SU-DHL-6 (cell line): ENCODE results near the gene RNU1-4.
"Not testable (repeated sequence)": the region's sequence is repeated elsewhere in the genome, so short reads cannot be mapped to it uniquely, and the experiment has no call there.

ENCODE experiments used
- H2AFZ ChIP-seq: fragments of 200-600 bp; sonication (generic); 2 replicates; pipeline ENCODE4 v1.6.1; 2014; ENCODE audit warnings: low read depth, mild to moderate bottlenecking, moderate library complexity, mixed read lengths, antibody characterized with exemption, low read length; ENCODE audit not compliant: severe bottlenecking
- H3F3A ChIP-seq: fragments of 200-600 bp; shearing (Covaris generic); 2 replicates; pipeline ENCODE4 v1.6.0; 2016; ENCODE audit warnings: antibody characterized with exemption, mild to moderate bottlenecking; ENCODE audit not compliant: insufficient read depth
- H3K27ac ChIP-seq: fragments of 200-600 bp; sonication (generic); 2 replicates; pipeline ENCODE4 v1.5.1; 2016; ENCODE audit warnings: low read depth, mild to moderate bottlenecking, low read length, moderate library complexity, mixed read lengths
- H3K27me3 ChIP-seq: fragments of 200-600 bp; sonication (generic), shearing (Covaris generic); 2 replicates; pipeline ENCODE4 v1.6.0; 2014; ENCODE audit warnings: mild to moderate bottlenecking, low read length
- H3K36me3 ChIP-seq: fragments of 200-600 bp; sonication (generic); 2 replicates; pipeline ENCODE4 v1.6.1; 2014; ENCODE audit warnings: mild to moderate bottlenecking, low read length, mixed read lengths
- H3K4me2 ChIP-seq: fragments of 300-600, 200-600 bp; shearing (Covaris generic), sonication (generic); 2 replicates; pipeline ENCODE4 v1.6.0; 2014; ENCODE audit warnings: low read length, low read depth, mild to moderate bottlenecking; ENCODE audit not compliant: poor library complexity, severe bottlenecking
- H3K4me3 ChIP-seq: fragments of 200-600 bp; sonication (generic); 2 replicates; pipeline ENCODE4 v1.5.1; 2014; ENCODE audit warnings: antibody characterized with exemption, low read length, mild to moderate bottlenecking, mixed read lengths; ENCODE audit not compliant: insufficient read depth, poor library complexity, severe bottlenecking
- H3K79me2 ChIP-seq: fragments of 200-600 bp; sonication (generic); 2 replicates; pipeline ENCODE4 v1.6.1; 2014; ENCODE audit warnings: mild to moderate bottlenecking, low read length, moderate library complexity; ENCODE audit not compliant: insufficient read depth
- H3K9ac ChIP-seq: fragments of 200-600 bp; sonication (generic); 2 replicates; pipeline ENCODE4 v1.7.0; 2014; ENCODE audit warnings: mild to moderate bottlenecking, low read length
- H3K9me2 ChIP-seq: fragments of 200-600 bp; sonication (generic); replicated peaks from 2 replicates; pipeline ENCODE4 v1.6.1; 2014; ENCODE audit warnings: low read length; ENCODE audit not compliant: insufficient read depth
- H3K9me3 ChIP-seq: fragments of 200-600 bp; sonication (generic); 2 replicates; pipeline ENCODE4 v1.6.1; 2014; ENCODE audit warnings: low read length, mixed read lengths; ENCODE audit not compliant: insufficient read depth
- H4K20me1 ChIP-seq: fragments of 200-600 bp; sonication (generic); 2 replicates; pipeline ENCODE4 v1.6.1; 2014; ENCODE audit warnings: low read depth, mild to moderate bottlenecking, antibody characterized with exemption, low read length, moderate library complexity, mixed read lengths

The RNU1-4 gene

DNA sequence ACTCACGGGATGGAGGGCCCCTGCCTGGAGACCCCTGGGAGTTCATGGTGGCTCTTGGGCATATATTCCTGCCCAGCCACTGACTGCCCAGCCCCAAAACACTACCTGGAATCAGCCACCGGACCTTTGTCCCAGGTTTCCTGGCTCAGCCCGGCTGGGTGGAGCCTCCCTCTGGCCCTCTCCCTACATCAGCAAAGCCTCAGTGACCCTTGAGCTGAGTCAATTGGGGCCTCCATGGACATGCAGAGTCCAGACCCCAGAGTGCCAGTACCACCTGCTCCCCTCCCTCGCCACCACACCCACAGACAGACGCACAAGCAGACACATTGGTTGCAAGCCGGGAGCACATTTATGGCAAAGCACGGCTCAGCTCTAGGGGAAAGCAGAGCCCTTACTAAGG is 43.2 kb upstream of the RNU1-4 start:
- not testable (repeated sequence) for H3K9me3 ChIP-seq, H3K36me3 ChIP-seq, H3K27ac ChIP-seq, H3K79me2 ChIP-seq, H3K27me3 ChIP-seq, H3K4me2 ChIP-seq, H3K9ac ChIP-seq, H4K20me1 ChIP-seq, H2AFZ ChIP-seq, H3K9me2 ChIP-seq, H3K4me3 ChIP-seq, H3F3A ChIP-seq

DNA sequence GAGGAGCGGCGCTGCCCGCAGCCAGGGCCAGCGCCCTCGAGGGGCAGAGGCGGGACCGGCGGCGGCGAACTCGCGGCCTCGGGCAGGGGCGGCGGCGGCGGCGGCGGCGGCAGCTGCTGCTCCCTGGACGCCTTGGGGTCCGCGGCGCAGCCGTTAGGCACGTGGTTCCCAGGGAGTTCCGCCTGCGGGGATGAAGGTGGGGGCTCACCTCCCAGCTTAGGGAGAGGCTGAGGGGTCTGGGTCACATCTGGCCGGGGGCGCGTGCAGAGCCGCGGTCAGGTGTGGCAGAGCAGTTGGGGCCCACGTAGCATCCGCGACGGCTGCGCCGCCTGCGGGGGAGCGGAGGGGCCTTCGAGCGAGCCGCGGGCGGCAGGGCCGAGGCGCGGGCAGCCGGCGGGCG is 40.9 kb upstream of the RNU1-4 start:
- not testable (repeated sequence) for H4K20me1 ChIP-seq, H3K27ac ChIP-seq, H3F3A ChIP-seq, H3K36me3 ChIP-seq, H3K9me3 ChIP-seq, H3K79me2 ChIP-seq, H3K4me3 ChIP-seq, H3K4me2 ChIP-seq, H2AFZ ChIP-seq, H3K27me3 ChIP-seq, H3K9me2 ChIP-seq, H3K9ac ChIP-seq

DNA sequence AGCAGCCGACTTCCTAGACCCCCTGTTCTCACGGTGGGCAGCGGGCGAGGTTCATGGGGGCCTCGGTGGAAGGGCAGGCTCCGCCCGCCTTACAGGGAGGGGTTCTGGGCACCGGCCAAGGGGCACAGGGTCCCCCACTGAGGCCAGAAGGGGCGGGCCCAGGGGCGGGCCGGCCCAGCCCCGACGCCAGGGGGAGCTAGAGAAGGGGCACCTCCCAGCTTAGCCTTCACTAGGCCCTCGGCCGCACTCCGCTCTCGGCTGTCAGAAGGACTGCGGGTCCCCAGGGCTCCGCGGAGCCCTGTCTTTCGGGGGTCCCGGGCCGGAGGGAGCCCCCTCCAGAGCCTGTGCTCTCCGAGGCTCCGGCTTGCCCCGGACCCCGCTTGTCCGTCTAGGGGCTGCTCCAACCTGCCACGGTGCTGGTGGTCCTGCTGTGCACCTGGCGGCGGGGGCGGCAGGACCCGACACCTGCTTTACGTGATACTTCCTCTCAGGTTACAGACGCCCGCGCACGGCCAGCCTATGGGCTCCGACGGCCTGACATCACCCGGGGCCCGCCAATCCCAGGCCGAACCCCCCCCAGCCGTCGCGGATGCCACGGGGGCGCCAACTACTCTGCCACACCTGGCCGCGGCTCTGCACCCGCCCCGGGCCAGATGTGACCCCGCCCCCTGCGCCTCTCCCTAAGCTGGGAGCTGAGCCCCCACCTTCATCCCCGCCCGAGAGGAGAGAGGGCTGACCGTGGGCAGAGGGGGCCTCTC is 40.0 kb upstream of the RNU1-4 start:
- not testable (repeated sequence) for H3K4me2 ChIP-seq, H3K27ac ChIP-seq, H3F3A ChIP-seq, H3K27me3 ChIP-seq, H3K9me3 ChIP-seq, H3K9ac ChIP-seq, H3K9me2 ChIP-seq, H3K4me3 ChIP-seq, H2AFZ ChIP-seq, H3K36me3 ChIP-seq, H3K79me2 ChIP-seq, H4K20me1 ChIP-seq

DNA sequence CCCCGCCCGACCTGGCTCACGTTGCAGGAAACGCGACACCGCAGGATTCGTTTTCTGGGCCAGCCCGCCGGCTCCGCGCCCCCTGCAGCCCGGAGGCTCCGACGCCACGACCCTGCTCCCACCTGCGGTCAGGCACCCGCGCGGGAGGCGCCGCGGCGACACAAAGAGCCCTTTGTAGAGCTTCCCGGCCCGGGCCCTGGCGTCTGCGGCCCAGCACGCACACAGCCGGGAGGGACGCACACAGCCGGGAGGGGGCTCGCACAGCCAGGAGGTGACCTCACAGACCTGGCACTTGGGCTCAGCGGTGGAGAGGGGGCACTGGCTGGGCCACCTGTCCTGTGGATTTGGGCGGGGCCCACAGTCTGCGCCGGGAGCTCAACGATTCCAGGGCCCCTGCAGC is 39.1 kb upstream of the RNU1-4 start:
- not testable (repeated sequence) for H3K79me2 ChIP-seq, H3K36me3 ChIP-seq, H2AFZ ChIP-seq, H3K27me3 ChIP-seq, H3K4me2 ChIP-seq, H3K9ac ChIP-seq, H3K9me3 ChIP-seq, H3K27ac ChIP-seq, H3K9me2 ChIP-seq, H3K4me3 ChIP-seq, H4K20me1 ChIP-seq, H3F3A ChIP-seq

DNA sequence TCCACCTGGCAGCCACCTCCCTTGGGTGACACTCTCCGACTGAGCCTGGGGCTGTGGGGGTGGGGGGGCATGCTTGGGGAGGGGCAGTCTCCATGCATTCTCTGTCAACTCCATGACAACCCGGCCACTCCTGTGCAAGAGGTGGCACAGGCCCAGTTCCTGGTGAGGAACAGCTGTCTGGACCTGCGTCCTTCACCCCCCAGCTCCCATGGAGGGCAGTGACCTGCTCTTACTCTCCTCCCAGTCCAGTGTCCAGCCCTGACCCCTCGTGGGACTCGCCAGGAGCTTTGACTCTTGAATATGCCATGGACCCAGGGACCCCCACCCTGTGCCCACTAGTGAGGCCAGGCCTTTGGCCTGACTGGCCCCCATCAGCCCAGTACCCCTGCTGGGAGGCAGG is 38.0 kb upstream of the RNU1-4 start:
- not testable (repeated sequence) for H3K4me2 ChIP-seq, H3K27me3 ChIP-seq, H3K36me3 ChIP-seq, H3F3A ChIP-seq, H3K27ac ChIP-seq, H2AFZ ChIP-seq, H3K79me2 ChIP-seq, H3K9me2 ChIP-seq, H3K9me3 ChIP-seq, H3K4me3 ChIP-seq, H3K9ac ChIP-seq, H4K20me1 ChIP-seq

DNA sequence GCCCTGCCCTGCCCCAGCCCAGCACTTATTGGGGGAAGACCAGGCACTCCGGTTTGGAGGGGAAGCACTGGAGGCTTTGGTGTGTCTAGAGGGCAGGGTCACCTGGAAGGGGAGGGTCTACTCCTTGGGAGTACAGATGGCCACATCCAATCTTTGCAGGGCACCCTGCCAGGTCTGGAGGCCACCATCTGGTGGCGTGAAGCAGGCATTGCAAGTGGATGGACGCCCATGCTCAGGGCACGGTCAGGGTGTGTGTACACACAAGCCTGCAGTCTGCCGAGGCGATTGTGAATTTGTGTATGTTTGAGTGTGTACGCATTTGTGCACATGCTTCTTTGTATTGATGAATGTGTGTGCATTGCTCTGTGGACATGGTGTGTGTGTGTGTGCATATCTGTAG is 37.2 kb upstream of the RNU1-4 start:
- H3K79me2 ChIP-seq, H3F3A ChIP-seq, H3K4me2 ChIP-seq, H3K4me3 ChIP-seq, H4K20me1 ChIP-seq, H3K27me3 ChIP-seq, H3K9me3 ChIP-seq, H3K9me2 ChIP-seq, H3K9ac ChIP-seq, H2AFZ ChIP-seq, H3K27ac ChIP-seq, H3K36me3 ChIP-seq: not testable (repeated sequence)

DNA sequence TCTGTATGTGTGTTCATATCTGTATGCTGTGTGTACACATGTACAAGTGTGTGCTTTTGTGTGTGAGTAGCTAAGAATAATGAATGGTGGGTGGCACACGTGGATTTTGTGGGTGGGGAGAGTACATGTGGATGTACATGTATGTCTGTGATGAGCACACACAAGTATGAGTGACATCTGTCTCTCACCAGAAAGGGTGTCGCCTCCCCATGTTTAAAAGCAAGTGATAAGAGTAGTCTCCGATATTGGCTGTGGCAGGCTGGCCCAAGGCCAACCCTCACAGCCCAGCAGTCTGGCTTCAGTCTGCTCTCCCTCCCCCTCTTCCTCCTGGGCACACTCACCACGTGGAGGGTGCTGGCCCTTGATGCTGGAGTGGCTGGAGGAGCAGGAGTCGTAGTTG is 36.7 kb upstream of the RNU1-4 start:
- not testable (repeated sequence) for H3K9me2 ChIP-seq

DNA sequence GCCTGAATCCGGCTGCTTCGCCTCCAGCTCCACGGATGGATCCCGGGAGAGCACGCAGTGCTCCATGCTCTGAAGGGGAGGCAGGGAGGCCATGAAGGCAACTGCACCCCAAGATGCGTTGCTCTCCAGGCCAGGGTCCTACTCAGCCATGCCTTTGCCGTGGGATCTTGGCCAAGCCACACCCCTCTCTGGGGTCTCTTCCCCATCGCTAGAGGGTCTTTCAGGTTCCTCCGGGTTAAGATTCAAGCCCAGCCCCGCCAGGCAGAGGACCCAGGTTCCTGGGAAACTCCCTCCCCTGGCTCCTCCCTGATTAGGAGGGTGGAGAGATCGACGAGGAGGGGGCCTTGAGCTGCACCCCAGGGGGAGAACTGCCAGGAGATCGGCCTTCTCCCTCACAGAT is 36.2 kb upstream of the RNU1-4 start:
- H3K36me3 ChIP-seq, H4K20me1 ChIP-seq, H3K27ac ChIP-seq, H3K4me3 ChIP-seq, H3K79me2 ChIP-seq, H3K27me3 ChIP-seq, H3K4me2 ChIP-seq, H2AFZ ChIP-seq, H3K9me3 ChIP-seq, H3F3A ChIP-seq, H3K9me2 ChIP-seq, H3K9ac ChIP-seq: not testable (repeated sequence)

More for the DNA sequence above, 36.7 kb upstream of the RNU1-4 start:
- H3K4me2 ChIP-seq, H3F3A ChIP-seq, H4K20me1 ChIP-seq, H3K27ac ChIP-seq, H3K27me3 ChIP-seq, H3K4me3 ChIP-seq, H3K9me3 ChIP-seq, H2AFZ ChIP-seq, H3K79me2 ChIP-seq, H3K36me3 ChIP-seq, H3K9ac ChIP-seq: not testable (repeated sequence)
